Neural cell (in vitro differentiated cells): ENCODE results near the gene SUN1. TPM values are rescaled to one million over a fixed set of nuclear protein-coding genes. Genes with fewer than 3 reads are reported as not detected.

Source experiments
- H2AFZ ChIP-seq: fragments of 200-600, 300-800 bp; sonication (generic), shearing (Covaris generic); 2 replicates; pipeline ENCODE4 v1.6.0; 2014; ENCODE audit warnings: low read depth, mild to moderate bottlenecking, antibody characterized with exemption, low read length, moderate library complexity
- H3F3A ChIP-seq: fragments of 200-600 bp; shearing (Covaris generic); 2 replicates; pipeline ENCODE4 v1.6.1; 2016; ENCODE audit warnings: mild to moderate bottlenecking, moderate library complexity, mixed read lengths, antibody characterized with exemption, low read length; ENCODE audit not compliant: insufficient read depth, poor library complexity, severe bottlenecking
- H3K27ac ChIP-seq: fragments of 200-600, 300-800 bp; sonication (generic), shearing (Covaris generic); 2 replicates; pipeline ENCODE4 v1.5.1; 2014; ENCODE audit warnings: mild to moderate bottlenecking, low read length, moderate library complexity
- H3K27me3 ChIP-seq: fragments of 300-800, 200-600 bp; sonication (generic), shearing (Covaris generic); 2 replicates; pipeline ENCODE4 v1.6.0; 2014; ENCODE audit warnings: mild to moderate bottlenecking, low read depth, low read length, moderate library complexity; ENCODE audit not compliant: insufficient read depth
- H3K36me3 ChIP-seq: fragments of 300-800, 200-600 bp; sonication (generic), shearing (Covaris generic); 2 replicates; pipeline ENCODE4 v1.5.1; 2014; ENCODE audit warnings: mild to moderate bottlenecking, antibody characterized with exemption, low read length, moderate library complexity; ENCODE audit not compliant: insufficient read depth
- H3K4me2 ChIP-seq: fragments of 300-800, 200-600 bp; sonication (generic), shearing (Covaris generic); 2 replicates; pipeline ENCODE4 v1.6.0; 2014; ENCODE audit warnings: mild to moderate bottlenecking, low read length
- H3K4me3 ChIP-seq: fragments of 300-800, 200-600 bp; sonication (generic), shearing (Covaris generic); 2 replicates; pipeline ENCODE4 v1.5.1; 2014; ENCODE audit warnings: mild to moderate bottlenecking, low read length, moderate library complexity
- H3K79me2 ChIP-seq: fragments of 200-600 bp; shearing (Covaris generic); replicated peaks from 2 replicates; pipeline ENCODE4 v1.6.0; 2014; ENCODE audit warnings: mild to moderate bottlenecking, low read length, moderate library complexity; ENCODE audit not compliant: insufficient read depth
- H3K9ac ChIP-seq: fragments of 300-800, 200-600 bp; sonication (generic), shearing (Covaris generic); 2 replicates; pipeline ENCODE4 v1.6.1; 2016; ENCODE audit warnings: mild to moderate bottlenecking, low read length, mixed read lengths
- H3K9me2 ChIP-seq: fragments of 200-600 bp; shearing (Covaris generic); 2 replicates; pipeline ENCODE4 v1.6.1; 2016; ENCODE audit warnings: mild to moderate bottlenecking, low read length, mixed read lengths; ENCODE audit not compliant: insufficient read depth
- H3K9me3 ChIP-seq: fragments of 200-600, 300-800 bp; sonication (generic), shearing (Covaris generic); 2 replicates; pipeline ENCODE4 v1.6.1; 2016; ENCODE audit warnings: mild to moderate bottlenecking, mixed run types, low read length, moderate library complexity, mixed read lengths
- H4K20me1 ChIP-seq: fragments of 200-600 bp; shearing (Covaris generic); 2 replicates; pipeline ENCODE4 v1.6.1; 2016; ENCODE audit warnings: mild to moderate bottlenecking, mixed run types; ENCODE audit not compliant: insufficient read depth
- CTCF ChIP-seq: fragments of 450-650 bp; IDR thresholded peaks from 2 replicates; pipeline ENCODE4 v1.5.1; 2014; ENCODE audit warnings: antibody characterized with exemption, mild to moderate bottlenecking, moderate library complexity; ENCODE audit not compliant: poor library complexity, severe bottlenecking
- EP300 ChIP-seq: fragments of 450-650 bp; conservative IDR thresholded peaks from 2 replicates; pipeline ENCODE4 v1.6.1; 2014; ENCODE audit warnings: antibody characterized with exemption, mild to moderate bottlenecking, moderate library complexity; ENCODE audit not compliant: poor library complexity, severe bottlenecking
- EZH2 ChIP-seq: fragments of 200-600, 300-800 bp; shearing (Covaris generic), sonication (generic); IDR thresholded peaks from 2 replicates; pipeline ENCODE4 v1.6.1; 2014; ENCODE audit warnings: antibody characterized with exemption, low read length, borderline replicate concordance, mild to moderate bottlenecking; ENCODE audit not compliant: insufficient read depth, poor library complexity, severe bottlenecking
- MXI1 ChIP-seq: fragments of 450-650 bp; conservative IDR thresholded peaks from 2 replicates; pipeline ENCODE4 v1.6.1; 2014; ENCODE audit warnings: antibody characterized with exemption, mild to moderate bottlenecking; ENCODE audit not compliant: poor library complexity, severe bottlenecking
- POLR2AphosphoS5 ChIP-seq: IDR thresholded peaks from 2 replicates; pipeline ENCODE4 v1.6.1; 2012
- RAD21 ChIP-seq: fragments of 450-650 bp; conservative IDR thresholded peaks from 2 replicates; pipeline ENCODE4 v1.6.1; 2014; ENCODE audit warnings: antibody characterized with exemption, mild to moderate bottlenecking, moderate library complexity
- SMC3 ChIP-seq: fragments of 450-650 bp; conservative IDR thresholded peaks from 2 replicates; pipeline ENCODE4 v1.6.1; 2014; ENCODE audit warnings: antibody characterized with exemption, mild to moderate bottlenecking, moderate library complexity; ENCODE audit not compliant: poor library complexity
- TAF1 ChIP-seq: IDR thresholded peaks from 2 replicates; pipeline ENCODE4 v1.6.1; 2012; ENCODE audit warnings: low read depth
- polyA plus RNA-seq: library from polyadenylated mRNA; depleted of rRNA; stranded (reverse); fragments of >200 nt; gene quantifications from 2 replicates; pipeline ENCODE4 v1.2.3, GENCODE V29; 2014
- TF ChIP-seq, protein P1 (sequence below): IDR thresholded peaks from 2 replicates; pipeline ENCODE4 v1.6.1; 2012; ENCODE audit warnings: borderline replicate concordance

The SUN1 gene
- polyA plus RNA-seq, 1 donor from 2014 or later = 309 TPM

GRCh38 chr7:816300-816750 lies 16.0 kb upstream of the SUN1 start:
- Histone ChIP-seq H3K4me2 (no peak overlapping the region), H3K9me2 (no peaks in the 10 kb centered on the region), H3K36me3 (no peaks in the 10 kb centered on the region), H3K9ac (peak overlapping the region; percentile 87), H2AFZ (peak overlapping the region; percentile 84), H3K27me3 (no peaks in the 10 kb centered on the region), H3K27ac (peak overlapping the region; percentile 76), H3K4me3 (peak overlapping the region; percentile 84), H3F3A (no peaks in the 10 kb centered on the region), H4K20me1 (no peaks in the 10 kb centered on the region), H3K9me3 (no peaks in the 10 kb centered on the region), H3K79me2 (peaks cover 42% of the 10 kb centered on the region)
- TF ChIP-seq RAD21 = no peak
- no peak for TF ChIP-seq MXI1
- TF ChIP-seq, protein P1, sequence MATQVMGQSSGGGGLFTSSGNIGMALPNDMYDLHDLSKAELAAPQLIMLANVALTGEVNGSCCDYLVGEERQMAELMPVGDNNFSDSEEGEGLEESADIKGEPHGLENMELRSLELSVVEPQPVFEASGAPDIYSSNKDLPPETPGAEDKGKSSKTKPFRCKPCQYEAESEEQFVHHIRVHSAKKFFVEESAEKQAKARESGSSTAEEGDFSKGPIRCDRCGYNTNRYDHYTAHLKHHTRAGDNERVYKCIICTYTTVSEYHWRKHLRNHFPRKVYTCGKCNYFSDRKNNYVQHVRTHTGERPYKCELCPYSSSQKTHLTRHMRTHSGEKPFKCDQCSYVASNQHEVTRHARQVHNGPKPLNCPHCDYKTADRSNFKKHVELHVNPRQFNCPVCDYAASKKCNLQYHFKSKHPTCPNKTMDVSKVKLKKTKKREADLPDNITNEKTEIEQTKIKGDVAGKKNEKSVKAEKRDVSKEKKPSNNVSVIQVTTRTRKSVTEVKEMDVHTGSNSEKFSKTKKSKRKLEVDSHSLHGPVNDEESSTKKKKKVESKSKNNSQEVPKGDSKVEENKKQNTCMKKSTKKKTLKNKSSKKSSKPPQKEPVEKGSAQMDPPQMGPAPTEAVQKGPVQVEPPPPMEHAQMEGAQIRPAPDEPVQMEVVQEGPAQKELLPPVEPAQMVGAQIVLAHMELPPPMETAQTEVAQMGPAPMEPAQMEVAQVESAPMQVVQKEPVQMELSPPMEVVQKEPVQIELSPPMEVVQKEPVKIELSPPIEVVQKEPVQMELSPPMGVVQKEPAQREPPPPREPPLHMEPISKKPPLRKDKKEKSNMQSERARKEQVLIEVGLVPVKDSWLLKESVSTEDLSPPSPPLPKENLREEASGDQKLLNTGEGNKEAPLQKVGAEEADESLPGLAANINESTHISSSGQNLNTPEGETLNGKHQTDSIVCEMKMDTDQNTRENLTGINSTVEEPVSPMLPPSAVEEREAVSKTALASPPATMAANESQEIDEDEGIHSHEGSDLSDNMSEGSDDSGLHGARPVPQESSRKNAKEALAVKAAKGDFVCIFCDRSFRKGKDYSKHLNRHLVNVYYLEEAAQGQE = no peak
- no peak for TF ChIP-seq TAF1
- no peak for TF ChIP-seq SMC3
- TF ChIP-seq EP300 = no peak
- no peak for TF ChIP-seq CTCF
- TF ChIP-seq POLR2AphosphoS5 = peak; percentile 90

DNA sequence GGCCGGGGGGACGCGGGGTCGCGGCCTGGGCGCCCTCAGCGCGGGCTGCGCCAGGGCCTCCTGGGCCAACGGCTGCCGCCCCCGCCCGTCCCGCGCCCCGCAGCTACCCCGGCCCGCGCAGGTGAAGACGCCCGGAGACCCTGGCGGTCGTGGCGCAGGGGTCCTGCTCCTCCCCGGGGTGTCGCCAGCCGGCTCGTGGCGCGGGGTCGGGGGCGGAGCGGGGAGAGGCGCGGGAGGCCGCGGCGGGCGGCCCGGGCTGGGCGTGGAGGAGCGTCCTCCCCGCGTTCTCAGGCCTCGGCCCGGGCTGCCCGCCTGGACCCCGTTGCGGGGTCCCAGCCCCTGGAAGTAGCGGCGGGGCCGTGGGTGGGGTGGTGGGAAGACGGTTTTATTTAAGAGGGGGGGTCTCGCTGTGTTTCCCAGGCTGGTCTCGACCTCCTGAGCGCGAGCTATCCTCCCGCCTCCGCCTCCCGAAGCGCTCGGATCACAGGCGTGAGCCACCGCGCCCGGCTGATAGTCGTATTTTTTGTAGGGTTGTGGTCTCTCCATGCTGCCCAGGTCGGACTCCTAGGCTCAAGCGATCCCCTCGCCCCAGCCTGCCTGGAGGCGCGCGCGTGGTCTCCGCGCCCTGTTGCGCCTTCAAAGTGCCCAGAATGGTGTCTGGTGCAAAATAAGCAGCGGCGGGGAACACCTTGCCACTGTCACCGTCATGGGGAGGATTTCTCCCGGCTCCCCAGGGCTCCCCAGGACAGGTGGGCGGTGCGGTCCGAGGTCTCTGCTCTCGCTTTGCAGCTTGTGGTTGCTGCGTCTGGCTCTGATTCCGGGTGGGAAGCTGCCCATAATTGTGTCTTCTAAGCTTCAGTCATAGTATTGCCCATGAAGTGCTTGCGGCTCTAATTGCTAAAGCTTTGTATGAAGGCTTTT lies 15.3 kb upstream of the SUN1 start:
- Histone ChIP-seq H3F3A (no peaks in the 10 kb centered on the region), H2AFZ (no peak overlapping the region), H3K9me2 (no peaks in the 10 kb centered on the region), H3K27ac (peak overlapping the region; percentile 53), H3K4me2 (peak overlapping the region; percentile 83), H3K36me3 (no peaks in the 10 kb centered on the region), H3K4me3 (peak overlapping the region; percentile 93), H4K20me1 (no peaks in the 10 kb centered on the region), H3K79me2 (peaks cover 49% of the 10 kb centered on the region), H3K27me3 (no peaks in the 10 kb centered on the region), H3K9ac (peak overlapping the region; percentile 80), H3K9me3 (no peaks in the 10 kb centered on the region)
- peak; percentile 52 for TF ChIP-seq MXI1
- TF ChIP-seq POLR2AphosphoS5 = peak; percentile 10
- TF ChIP-seq, protein P1 = peak; percentile 25
- no peak for TF ChIP-seq CTCF
- TF ChIP-seq EP300 = no peak
- TF ChIP-seq EZH2 = no peak
- no peak for TF ChIP-seq TAF1
- no peak for TF ChIP-seq SMC3
- no peak for TF ChIP-seq RAD21
